Measurements from ENCODE around the gene ZKSCAN4.

ZKSCAN4 gene

DNA sequence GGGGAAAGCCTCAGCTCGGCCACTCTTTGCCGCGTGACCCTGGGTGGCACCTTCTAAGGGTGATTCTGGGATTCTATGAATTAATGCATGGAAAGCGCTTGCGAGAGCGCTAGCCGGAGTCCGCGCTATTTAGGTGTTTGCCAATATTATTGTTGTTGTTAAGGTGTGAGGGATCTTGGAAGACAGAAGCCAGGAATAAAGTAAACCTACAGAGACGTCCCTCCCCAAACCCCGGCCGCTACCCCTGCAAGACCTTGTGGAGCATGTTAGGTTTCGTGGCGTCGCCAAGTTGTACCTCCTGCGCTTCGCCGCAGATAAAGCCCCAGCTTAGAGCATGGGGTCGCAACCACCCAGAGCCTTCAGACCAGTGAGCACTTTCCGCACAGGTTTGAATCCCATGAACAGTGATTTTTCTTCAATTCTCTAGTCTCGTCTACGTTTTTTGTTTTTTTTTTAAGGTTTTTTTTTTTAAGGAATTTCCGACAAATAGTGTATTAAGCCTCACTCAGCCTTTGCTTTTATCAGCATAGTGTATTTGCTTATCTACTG, 43.9 kb downstream of the ZKSCAN4 start:
- DNase-seq: no peak

GRCh38 chr6:28207510-28208110, 44.5 kb downstream of the ZKSCAN4 start:
- DNase-seq: no peak

DNA sequence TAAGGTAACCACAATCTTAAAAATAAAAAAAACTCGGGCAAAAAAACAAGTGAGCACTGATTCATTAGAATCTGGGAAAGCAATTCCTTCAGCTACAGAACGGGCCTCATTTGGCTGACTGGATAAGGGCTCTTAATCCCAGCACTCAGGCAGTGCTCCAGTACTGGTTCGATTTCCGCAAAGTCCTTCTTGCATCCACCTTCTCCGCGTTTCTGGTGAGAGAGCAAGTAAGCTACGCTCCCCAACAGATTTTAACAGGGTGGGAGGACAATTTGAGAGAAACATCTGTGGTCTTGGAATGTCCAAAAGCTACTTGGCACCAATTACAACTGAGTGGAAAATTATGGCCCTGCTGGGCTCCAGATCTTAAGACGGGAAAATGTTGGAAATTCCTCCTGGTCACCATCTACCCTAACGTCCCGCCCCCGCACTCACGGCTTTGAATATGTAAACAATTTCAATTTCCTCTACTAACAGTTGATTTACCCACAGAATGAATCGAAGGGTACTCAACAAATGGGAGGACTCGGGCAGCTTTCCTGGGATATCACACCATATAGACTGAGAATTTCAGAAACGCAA, 45.0 kb downstream of the ZKSCAN4 start:
- DNase-seq: no peak

DNA sequence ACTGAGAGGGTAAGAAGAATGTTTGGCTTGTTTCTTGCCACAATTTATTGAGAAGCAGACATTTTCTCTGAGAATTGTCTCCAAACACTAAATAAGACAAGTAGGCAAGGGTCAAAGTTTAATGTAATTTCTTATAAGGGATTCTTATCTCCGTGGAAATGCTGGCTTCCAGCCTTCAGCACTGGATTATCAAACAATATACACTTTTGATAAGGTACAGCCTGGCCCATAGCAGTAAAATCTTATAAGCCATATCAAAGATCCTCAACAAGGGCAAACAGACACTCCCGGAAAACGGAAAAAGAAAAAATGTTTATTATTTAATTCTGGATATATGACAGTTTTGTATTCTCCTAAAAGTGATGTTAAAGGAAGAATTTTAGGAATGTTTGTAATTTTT, 45.5 kb downstream of the ZKSCAN4 start:
- DNase-seq: no peak

GRCh38 chr6:28205879-28206278, 46.2 kb downstream of the ZKSCAN4 start:
- no peak for DNase-seq

DNA sequence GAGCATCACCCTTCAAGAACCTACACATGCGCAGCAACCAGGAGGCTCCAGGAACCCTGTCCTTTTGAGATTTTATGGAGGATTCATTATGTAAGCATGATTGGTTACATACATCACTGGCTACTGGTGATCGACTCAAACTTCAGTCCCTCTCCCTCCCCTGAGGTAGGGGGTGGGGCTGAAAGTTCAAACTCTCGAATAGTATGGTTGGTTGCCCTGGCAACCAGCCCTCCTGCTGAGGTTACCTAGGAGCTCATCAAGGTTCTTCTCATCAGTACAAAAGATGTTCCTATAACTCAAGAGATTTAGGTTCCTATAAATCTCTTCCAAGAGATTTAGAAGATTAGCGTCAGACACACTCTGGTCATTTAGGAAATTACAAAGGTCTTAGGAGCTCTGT, 48.9 kb downstream of the ZKSCAN4 start:
- no peak for DNase-seq

DNA sequence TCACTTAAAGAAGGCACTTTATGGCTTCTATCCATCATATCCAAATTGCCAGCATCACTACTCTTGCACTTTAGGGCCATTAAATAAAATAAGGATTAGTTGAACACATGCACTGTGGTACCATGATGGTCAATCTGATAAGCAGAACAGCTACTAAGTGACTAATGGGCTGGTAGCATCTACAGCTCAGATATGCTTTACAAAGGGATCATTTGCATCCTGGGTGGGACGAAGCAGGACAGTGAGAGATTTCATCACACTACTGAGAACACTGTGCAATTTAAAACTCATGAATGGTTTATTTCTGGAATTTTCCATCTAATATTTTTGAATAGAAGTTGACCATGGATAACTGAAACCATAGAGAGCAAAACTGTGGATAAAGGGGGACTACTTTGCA, 52.0 kb downstream of the ZKSCAN4 start:
- no peak for DNase-seq
